Measurements from ENCODE around the gene IRF3.
A peak's percentile ranks its signal among the peaks of the same experiment; 100 is the strongest.

The IRF3 gene, protein sequence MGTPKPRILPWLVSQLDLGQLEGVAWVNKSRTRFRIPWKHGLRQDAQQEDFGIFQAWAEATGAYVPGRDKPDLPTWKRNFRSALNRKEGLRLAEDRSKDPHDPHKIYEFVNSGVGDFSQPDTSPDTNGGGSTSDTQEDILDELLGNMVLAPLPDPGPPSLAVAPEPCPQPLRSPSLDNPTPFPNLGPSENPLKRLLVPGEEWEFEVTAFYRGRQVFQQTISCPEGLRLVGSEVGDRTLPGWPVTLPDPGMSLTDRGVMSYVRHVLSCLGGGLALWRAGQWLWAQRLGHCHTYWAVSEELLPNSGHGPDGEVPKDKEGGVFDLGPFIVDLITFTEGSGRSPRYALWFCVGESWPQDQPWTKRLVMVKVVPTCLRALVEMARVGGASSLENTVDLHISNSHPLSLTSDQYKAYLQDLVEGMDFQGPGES

DNA sequence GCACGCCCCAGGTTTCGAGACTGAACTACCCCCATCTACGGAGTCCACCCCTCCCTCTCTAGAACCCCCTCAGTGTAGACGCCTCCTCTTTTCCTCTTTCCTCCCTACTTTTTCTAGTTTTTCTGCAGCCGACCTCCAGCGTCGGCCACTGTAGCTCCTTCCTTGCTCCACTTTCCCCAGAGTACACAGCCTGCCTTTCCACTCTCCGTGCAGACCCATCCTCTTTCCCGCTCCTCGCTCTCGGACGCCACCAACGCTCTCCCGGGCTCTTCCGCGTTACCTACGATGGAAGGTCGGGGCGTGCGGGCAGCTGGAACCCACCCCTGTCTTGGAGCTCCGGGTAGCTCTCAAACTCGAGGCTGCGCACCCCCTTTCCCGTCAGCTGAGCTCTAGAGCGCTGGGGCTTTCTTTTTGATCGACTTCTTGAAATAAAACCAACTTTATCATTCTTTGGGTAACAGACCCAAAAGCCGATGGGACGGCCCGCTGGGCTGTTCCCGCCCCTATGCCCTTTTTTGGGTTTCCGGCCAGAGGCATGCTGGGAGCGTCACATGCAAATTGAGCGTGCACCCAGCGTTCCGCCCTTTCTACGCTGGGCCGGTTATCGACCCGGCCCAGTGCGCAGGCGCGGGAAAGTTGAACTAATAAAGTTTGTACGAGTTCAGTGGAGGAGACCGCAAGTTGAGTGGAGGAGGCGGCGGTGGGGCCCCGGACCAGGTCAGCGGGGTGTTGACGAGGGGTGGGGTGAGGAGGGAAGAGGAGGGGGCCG lies at the start of gene IRF3, which contains the start of gene BCL2L12:
Gene IRF3 (minus strand): TSS at position 507 of the 769 bp plus-strand sequence. CDS start 1,019 bp downstream, outside the sequence.
Gene BCL2L12 (plus strand): TSS at position 583 of the 769 bp plus-strand sequence. CDS start 760 bp downstream, outside the sequence.
- peaks cover 36% of the 10 kb centered on the region for H3K4me1 Mint-ChIP-seq
- peak within 1 kb of the TSS; percentile 100 for H3K4me3 Mint-ChIP-seq
- H3K9me3 Mint-ChIP-seq, result no peaks in the 10 kb centered on the region
- ATAC-seq (peak; percentile 88), DNase-seq (peak; percentile 100)
- H3K27me3 Mint-ChIP-seq, result peaks cover 2% of the 10 kb centered on the region
- peaks cover 19% of the 10 kb centered on the region for H3K36me3 Mint-ChIP-seq (ENCODE audit: low read depth)
- H3K27ac Mint-ChIP-seq, result peak within 1 kb of the TSS; percentile 95

DNA sequence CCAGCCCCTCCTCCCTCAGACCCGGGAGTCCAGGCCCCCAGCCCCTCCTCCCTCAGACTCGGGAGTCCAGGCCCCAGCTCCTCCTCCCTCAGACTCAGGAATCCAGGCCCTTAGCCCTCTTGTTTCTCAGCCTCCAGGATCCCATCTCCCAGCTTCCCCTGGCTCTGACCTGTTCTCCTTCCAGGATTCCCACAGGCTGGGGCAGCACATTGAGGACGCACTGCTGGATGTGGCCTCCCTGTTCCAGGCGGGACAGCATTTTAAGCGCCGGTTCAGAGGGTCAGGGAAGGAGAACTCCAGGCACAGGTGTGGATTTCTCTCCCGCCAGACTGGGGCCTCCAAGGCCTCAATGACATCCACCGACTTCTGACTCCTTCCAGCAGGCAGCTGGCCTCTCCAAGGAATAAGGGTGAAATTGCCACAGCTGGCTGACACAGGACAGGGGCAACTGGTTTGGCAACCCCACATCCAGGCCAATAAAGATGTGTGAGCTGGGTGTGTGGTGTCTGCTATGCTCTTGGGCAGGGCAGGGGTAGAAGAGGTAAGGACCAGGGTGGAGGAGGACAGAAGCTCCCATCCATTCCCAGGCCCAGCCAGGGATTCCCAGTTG lies 47.7 kb upstream of the IRF3 start:
- Mint-ChIP-seq H3K27ac (no peak overlapping the region), H3K27me3 (no peaks in the 10 kb centered on the region), H3K9me3 (no peaks in the 10 kb centered on the region), H3K4me3 (no peak overlapping the region), H3K4me1 (peaks cover 10% of the 10 kb centered on the region), H3K36me3 (ENCODE audit: low read depth) (no peaks in the 10 kb centered on the region)
- DNase-seq (no peak), ATAC-seq (no peak)

DNA sequence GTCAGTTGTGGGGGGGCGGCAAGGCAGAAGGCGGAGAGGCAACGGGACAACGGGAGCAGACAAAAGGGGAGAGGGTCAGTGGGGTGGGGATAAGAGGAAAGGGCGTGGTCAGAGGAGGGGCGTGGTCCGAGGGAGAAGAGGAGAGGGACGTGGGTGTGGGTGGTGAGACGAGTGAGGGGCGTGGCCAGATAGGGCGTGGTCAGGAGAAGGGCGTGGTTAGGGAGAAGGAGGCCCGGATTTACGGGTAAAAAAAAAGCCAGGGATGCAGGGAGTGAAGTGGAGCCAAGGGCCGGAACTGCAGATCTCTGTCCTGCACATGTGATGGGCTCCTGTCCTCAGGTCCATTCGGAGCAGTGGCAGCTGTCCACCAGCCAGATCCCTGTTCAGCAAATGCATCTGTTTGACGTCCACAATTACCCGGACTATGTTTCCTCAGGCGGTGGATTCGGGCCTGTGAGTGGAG lies 46.8 kb upstream of the IRF3 start:
- no peaks in the 10 kb centered on the region for H3K36me3 Mint-ChIP-seq (ENCODE audit: low read depth)
- no peak overlapping the region for H3K4me3 Mint-ChIP-seq
- ATAC-seq (no peak), DNase-seq (no peak)
- no peak overlapping the region for H3K27ac Mint-ChIP-seq
- peaks cover 6% of the 10 kb centered on the region for H3K4me1 Mint-ChIP-seq
- no peaks in the 10 kb centered on the region for H3K9me3 Mint-ChIP-seq
- no peaks in the 10 kb centered on the region for H3K27me3 Mint-ChIP-seq

DNA sequence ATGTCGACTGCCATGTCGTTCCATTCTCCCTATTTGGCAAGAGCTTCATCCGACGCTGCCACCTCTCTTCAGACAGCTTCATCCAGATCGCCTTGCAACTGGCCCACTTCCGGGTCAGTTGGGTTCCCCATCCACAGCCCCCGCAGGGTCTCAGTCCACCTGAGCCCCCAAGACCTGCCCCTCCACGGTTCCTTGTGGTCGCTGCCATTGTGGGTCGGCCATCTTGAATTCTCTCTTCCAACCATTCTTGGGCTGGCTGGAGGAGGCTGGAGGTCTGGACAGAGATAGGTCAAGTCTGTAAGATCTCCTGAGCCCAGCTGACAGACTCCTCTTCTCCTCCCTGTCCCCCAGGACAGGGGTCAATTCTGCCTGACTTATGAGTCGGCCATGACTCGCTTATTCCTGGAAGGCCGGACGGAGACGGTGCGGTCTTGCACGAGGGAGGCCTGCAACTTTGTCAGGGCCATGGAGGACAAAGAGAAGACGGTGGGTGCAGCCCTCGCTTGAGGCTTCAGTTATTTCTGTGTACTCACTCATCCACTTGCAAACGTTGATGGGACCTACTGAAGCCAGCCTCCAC lies 44.8 kb upstream of the IRF3 start:
- Mint-ChIP-seq H3K27ac (no peak overlapping the region), H3K27me3 (no peaks in the 10 kb centered on the region), H3K4me1 (no peaks in the 10 kb centered on the region), H3K9me3 (no peaks in the 10 kb centered on the region), H3K4me3 (no peak overlapping the region), H3K36me3 (ENCODE audit: low read depth) (no peaks in the 10 kb centered on the region)
- ATAC-seq (no peak), DNase-seq (no peak)

GRCh38 chr19:49705919-49706318 lies 40.3 kb upstream of the IRF3 start:
- H3K27me3 Mint-ChIP-seq, result peaks cover 5% of the 10 kb centered on the region
- no peak overlapping the region for H3K4me3 Mint-ChIP-seq
- no peak for DNase-seq
- ATAC-seq, result no peak
- H3K27ac Mint-ChIP-seq, result no peak overlapping the region
- no peaks in the 10 kb centered on the region for H3K9me3 Mint-ChIP-seq
- no peaks in the 10 kb centered on the region for H3K4me1 Mint-ChIP-seq
- H3K36me3 Mint-ChIP-seq (ENCODE audit: low read depth), result no peaks in the 10 kb centered on the region

DNA sequence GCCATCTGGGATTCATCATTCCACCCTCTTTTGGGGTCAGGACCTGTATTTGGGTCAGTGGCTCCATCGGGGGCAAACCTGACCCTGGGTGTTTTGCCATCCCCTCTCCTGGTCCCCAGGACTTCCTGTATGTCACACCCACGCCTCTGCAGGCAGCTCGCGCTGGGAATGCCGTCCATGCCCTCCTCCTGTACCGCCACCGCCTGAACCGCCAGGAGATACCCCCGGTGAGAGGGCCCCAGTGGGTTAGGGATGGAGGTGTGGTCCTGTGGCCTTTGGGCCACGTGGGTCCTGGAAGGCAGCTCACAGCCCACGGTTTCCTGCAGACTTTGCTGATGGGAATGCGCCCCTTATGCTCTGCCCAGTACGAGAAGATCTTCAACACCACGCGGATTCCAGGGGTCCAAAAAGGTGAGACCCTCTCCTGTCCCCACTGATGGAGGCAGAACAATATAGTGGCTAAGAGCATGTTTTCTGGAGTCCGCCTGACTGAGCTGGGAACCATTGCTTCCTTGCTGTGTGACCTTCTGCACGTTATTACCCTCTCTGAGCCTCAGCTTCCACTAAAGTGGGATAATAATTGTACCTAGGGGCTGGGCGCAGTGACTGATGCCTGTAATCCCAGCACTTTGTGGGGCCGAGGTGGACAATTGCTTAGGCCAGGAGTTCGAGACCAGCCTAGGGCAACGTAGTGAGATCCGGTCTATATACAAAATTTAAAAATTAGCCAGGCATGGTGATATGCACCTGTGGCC lies 39.4 kb upstream of the IRF3 start:
- DNase-seq (no peak), ATAC-seq (no peak)
- H3K9me3 Mint-ChIP-seq, result no peaks in the 10 kb centered on the region
- no peak overlapping the region for H3K27ac Mint-ChIP-seq
- H3K4me1 Mint-ChIP-seq, result no peaks in the 10 kb centered on the region
- H3K27me3 Mint-ChIP-seq, result peaks cover 5% of the 10 kb centered on the region
- H3K4me3 Mint-ChIP-seq, result no peak overlapping the region
- no peaks in the 10 kb centered on the region for H3K36me3 Mint-ChIP-seq (ENCODE audit: low read depth)

DNA sequence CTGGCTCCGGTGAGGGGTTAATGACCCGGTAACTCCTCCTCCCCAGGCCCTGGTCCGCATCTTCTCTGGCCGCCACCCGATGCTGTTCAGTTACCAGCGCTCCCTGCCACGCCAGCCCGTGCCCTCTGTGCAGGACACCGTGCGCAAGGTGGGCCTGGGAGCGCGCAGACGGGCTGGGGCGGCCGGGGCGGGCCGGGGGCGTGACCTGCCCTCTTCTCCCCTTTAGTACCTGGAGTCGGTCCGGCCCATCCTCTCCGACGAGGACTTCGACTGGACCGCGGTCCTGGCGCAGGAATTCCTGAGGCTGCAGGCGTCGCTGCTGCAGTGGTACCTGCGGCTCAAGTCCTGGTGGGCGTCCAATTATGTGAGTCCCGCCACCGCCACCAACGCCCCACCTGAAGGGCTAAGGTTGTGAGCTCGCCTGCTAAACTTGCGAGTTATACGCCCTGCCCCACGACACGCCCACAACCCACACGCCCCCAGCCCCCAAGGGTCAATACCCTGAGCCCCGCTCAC lies 35.7 kb upstream of the IRF3 start:
- DNase-seq, result no peak
- Mint-ChIP-seq H3K4me3 (no peak overlapping the region), H3K27me3 (peaks cover 7% of the 10 kb centered on the region), H3K9me3 (no peaks in the 10 kb centered on the region), H3K4me1 (no peaks in the 10 kb centered on the region), H3K36me3 (ENCODE audit: low read depth) (no peaks in the 10 kb centered on the region), H3K27ac (no peak overlapping the region)
- ATAC-seq, result no peak

- no peaks in the 10 kb centered on the region for H3K36me3 Mint-ChIP-seq (ENCODE audit: low read depth)
- no peaks in the 10 kb centered on the region for H3K4me1 Mint-ChIP-seq
- H3K27me3 Mint-ChIP-seq, result peaks cover 7% of the 10 kb centered on the region
- H3K27ac Mint-ChIP-seq, result no peak overlapping the region
- no peaks in the 10 kb centered on the region for H3K9me3 Mint-ChIP-seq
- DNase-seq, result no peak
- ATAC-seq, result peak; percentile 33
- H3K4me3 Mint-ChIP-seq, result no peak overlapping the region
Observed at GRCh38 chr19:49700563-49700962, 34.9 kb upstream of the IRF3 start.

GRCh38 chr19:49699364-49699763 lies 33.7 kb upstream of the IRF3 start:
- no peak overlapping the region for H3K27ac Mint-ChIP-seq

DNA sequence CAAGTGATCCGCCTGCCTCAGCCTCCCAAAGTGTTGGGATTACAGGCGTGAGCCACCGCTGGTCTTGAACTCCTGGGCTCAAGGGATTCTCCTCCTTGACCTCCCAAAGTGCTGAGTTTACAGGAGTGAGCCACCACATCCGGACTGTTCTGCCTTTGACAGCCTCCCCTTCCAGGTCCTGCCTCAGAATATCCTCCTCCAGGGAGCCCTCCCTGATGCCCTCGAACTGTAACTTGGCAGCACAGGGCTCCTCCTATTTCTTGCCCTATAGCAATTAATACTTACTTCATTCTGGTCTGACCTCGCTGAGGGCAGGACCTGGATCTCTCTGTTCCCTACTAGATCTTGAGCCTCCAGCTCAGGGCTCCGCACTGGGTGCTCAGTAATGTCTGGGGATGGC lies 31.2 kb upstream of the IRF3 start:
- Mint-ChIP-seq H3K27ac (no peak overlapping the region), H3K27me3 (peaks cover 14% of the 10 kb centered on the region), H3K36me3 (ENCODE audit: low read depth) (no peaks in the 10 kb centered on the region), H3K4me1 (peaks cover 2% of the 10 kb centered on the region), H3K9me3 (no peaks in the 10 kb centered on the region), H3K4me3 (no peak overlapping the region)
- DNase-seq (no peak), ATAC-seq (no peak)

More at GRCh38 chr19:49699364-49699763, 33.7 kb upstream of the IRF3 start:
- Mint-ChIP-seq H3K4me3 (no peak overlapping the region), H3K4me1 (no peaks in the 10 kb centered on the region), H3K27me3 (peaks cover 7% of the 10 kb centered on the region), H3K36me3 (ENCODE audit: low read depth) (no peaks in the 10 kb centered on the region), H3K9me3 (no peaks in the 10 kb centered on the region)
- ATAC-seq, result no peak
- DNase-seq, result no peak

DNA sequence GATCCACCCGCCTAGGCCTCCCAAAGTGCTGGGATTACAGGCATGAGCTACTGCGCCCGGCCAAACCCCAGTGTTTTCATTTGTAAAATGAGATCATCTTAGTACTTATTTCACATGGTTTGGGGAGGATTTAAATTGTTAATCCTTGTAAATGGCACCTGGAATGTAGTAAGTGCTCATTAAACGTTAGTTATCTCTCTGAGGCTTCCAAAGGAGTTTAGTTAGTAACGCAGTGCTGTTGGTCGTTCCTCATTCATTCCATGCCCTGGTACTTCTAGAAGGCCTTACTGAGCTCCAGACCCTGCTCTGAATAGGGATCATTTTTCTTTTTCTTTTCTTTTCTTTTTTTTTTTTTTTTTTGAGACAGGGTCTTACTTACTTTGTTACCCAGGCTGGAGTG lies 30.5 kb upstream of the IRF3 start:
- Mint-ChIP-seq H3K36me3 (ENCODE audit: low read depth) (no peaks in the 10 kb centered on the region), H3K4me3 (no peak overlapping the region), H3K4me1 (peaks cover 5% of the 10 kb centered on the region), H3K9me3 (no peaks in the 10 kb centered on the region), H3K27ac (no peak overlapping the region), H3K27me3 (peaks cover 14% of the 10 kb centered on the region)
- ATAC-seq (no peak), DNase-seq (no peak)

DNA sequence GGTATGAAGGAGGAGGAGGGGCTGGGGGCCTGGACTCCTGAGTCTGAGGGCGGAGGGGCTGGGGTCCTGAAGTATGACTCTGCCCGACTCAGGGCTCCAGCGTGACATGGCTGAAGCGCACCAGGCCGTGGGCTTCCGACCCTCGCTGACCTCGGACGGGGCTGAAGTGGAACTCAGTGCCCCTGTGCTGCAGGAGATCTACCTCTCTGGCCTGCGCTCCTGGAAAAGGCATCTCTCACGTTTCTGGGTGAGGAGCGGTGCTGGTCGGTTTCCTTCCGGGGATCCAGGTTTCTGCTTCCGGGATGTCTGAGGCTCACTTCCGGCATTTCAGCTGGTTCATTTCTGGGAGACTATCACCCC lies 26.5 kb upstream of the IRF3 start:
- peaks cover 21% of the 10 kb centered on the region for H3K27me3 Mint-ChIP-seq
- no peak overlapping the region for H3K27ac Mint-ChIP-seq
- no peak overlapping the region for H3K4me3 Mint-ChIP-seq
- no peaks in the 10 kb centered on the region for H3K9me3 Mint-ChIP-seq
- peaks cover 14% of the 10 kb centered on the region for H3K36me3 Mint-ChIP-seq (ENCODE audit: low read depth)
- no peak for ATAC-seq
- no peak for DNase-seq
- H3K4me1 Mint-ChIP-seq, result peaks cover 23% of the 10 kb centered on the region

GRCh38 chr19:49691243-49692146 lies 25.8 kb upstream of the IRF3 start:
- peak; percentile 46 for DNase-seq

More at GRCh38 chr19:49691243-49692146, 25.8 kb upstream of the IRF3 start:
- Mint-ChIP-seq H3K4me3 (peak overlapping the region; percentile 60), H3K36me3 (ENCODE audit: low read depth) (peaks cover 17% of the 10 kb centered on the region), H3K9me3 (no peaks in the 10 kb centered on the region), H3K4me1 (peaks cover 23% of the 10 kb centered on the region), H3K27ac (no peak overlapping the region), H3K27me3 (peaks cover 21% of the 10 kb centered on the region)
- ATAC-seq, result peak; percentile 11

Measured in activated naive CD8-positive, alpha-beta T cell treated with anti-CD3 and anti-CD28 coated beads, Interleukin-2, amount 50 U/mL, for 24 hours (primary cell).